Neural cell (in vitro differentiated cells): ENCODE measurements around the gene RASGRP4. TPM values are rescaled to one million over a fixed set of nuclear protein-coding genes. Genes with fewer than 3 reads are reported as not detected.

ENCODE experiments used
- H2AFZ ChIP-seq: fragments of 200-600, 300-800 bp; sonication (generic), shearing (Covaris generic); 2 replicates; pipeline ENCODE4 v1.6.0; 2014; ENCODE audit warnings: low read depth, mild to moderate bottlenecking, antibody characterized with exemption, low read length, moderate library complexity
- H3F3A ChIP-seq: fragments of 200-600 bp; shearing (Covaris generic); 2 replicates; pipeline ENCODE4 v1.6.1; 2016; ENCODE audit warnings: mild to moderate bottlenecking, moderate library complexity, mixed read lengths, antibody characterized with exemption, low read length; ENCODE audit not compliant: insufficient read depth, poor library complexity, severe bottlenecking
- H3K27ac ChIP-seq: fragments of 200-600, 300-800 bp; sonication (generic), shearing (Covaris generic); 2 replicates; pipeline ENCODE4 v1.5.1; 2014; ENCODE audit warnings: mild to moderate bottlenecking, low read length, moderate library complexity
- H3K27me3 ChIP-seq: fragments of 300-800, 200-600 bp; sonication (generic), shearing (Covaris generic); 2 replicates; pipeline ENCODE4 v1.6.0; 2014; ENCODE audit warnings: mild to moderate bottlenecking, low read depth, low read length, moderate library complexity; ENCODE audit not compliant: insufficient read depth
- H3K36me3 ChIP-seq: fragments of 300-800, 200-600 bp; sonication (generic), shearing (Covaris generic); 2 replicates; pipeline ENCODE4 v1.5.1; 2014; ENCODE audit warnings: mild to moderate bottlenecking, antibody characterized with exemption, low read length, moderate library complexity; ENCODE audit not compliant: insufficient read depth
- H3K4me2 ChIP-seq: fragments of 300-800, 200-600 bp; sonication (generic), shearing (Covaris generic); 2 replicates; pipeline ENCODE4 v1.6.0; 2014; ENCODE audit warnings: mild to moderate bottlenecking, low read length
- H3K4me3 ChIP-seq: fragments of 300-800, 200-600 bp; sonication (generic), shearing (Covaris generic); 2 replicates; pipeline ENCODE4 v1.5.1; 2014; ENCODE audit warnings: mild to moderate bottlenecking, low read length, moderate library complexity
- H3K79me2 ChIP-seq: fragments of 200-600 bp; shearing (Covaris generic); replicated peaks from 2 replicates; pipeline ENCODE4 v1.6.0; 2014; ENCODE audit warnings: mild to moderate bottlenecking, low read length, moderate library complexity; ENCODE audit not compliant: insufficient read depth
- H3K9ac ChIP-seq: fragments of 300-800, 200-600 bp; sonication (generic), shearing (Covaris generic); 2 replicates; pipeline ENCODE4 v1.6.1; 2016; ENCODE audit warnings: mild to moderate bottlenecking, low read length, mixed read lengths
- H3K9me2 ChIP-seq: fragments of 200-600 bp; shearing (Covaris generic); 2 replicates; pipeline ENCODE4 v1.6.1; 2016; ENCODE audit warnings: mild to moderate bottlenecking, low read length, mixed read lengths; ENCODE audit not compliant: insufficient read depth
- H3K9me3 ChIP-seq: fragments of 200-600, 300-800 bp; sonication (generic), shearing (Covaris generic); 2 replicates; pipeline ENCODE4 v1.6.1; 2016; ENCODE audit warnings: mild to moderate bottlenecking, mixed run types, low read length, moderate library complexity, mixed read lengths
- H4K20me1 ChIP-seq: fragments of 200-600 bp; shearing (Covaris generic); 2 replicates; pipeline ENCODE4 v1.6.1; 2016; ENCODE audit warnings: mild to moderate bottlenecking, mixed run types; ENCODE audit not compliant: insufficient read depth
- CTCF ChIP-seq: fragments of 450-650 bp; IDR thresholded peaks from 2 replicates; pipeline ENCODE4 v1.5.1; 2014; ENCODE audit warnings: antibody characterized with exemption, mild to moderate bottlenecking, moderate library complexity; ENCODE audit not compliant: poor library complexity, severe bottlenecking
- EP300 ChIP-seq: fragments of 450-650 bp; conservative IDR thresholded peaks from 2 replicates; pipeline ENCODE4 v1.6.1; 2014; ENCODE audit warnings: antibody characterized with exemption, mild to moderate bottlenecking, moderate library complexity; ENCODE audit not compliant: poor library complexity, severe bottlenecking
- EZH2 ChIP-seq: fragments of 200-600, 300-800 bp; shearing (Covaris generic), sonication (generic); IDR thresholded peaks from 2 replicates; pipeline ENCODE4 v1.6.1; 2014; ENCODE audit warnings: antibody characterized with exemption, low read length, borderline replicate concordance, mild to moderate bottlenecking; ENCODE audit not compliant: insufficient read depth, poor library complexity, severe bottlenecking
- MXI1 ChIP-seq: fragments of 450-650 bp; conservative IDR thresholded peaks from 2 replicates; pipeline ENCODE4 v1.6.1; 2014; ENCODE audit warnings: antibody characterized with exemption, mild to moderate bottlenecking; ENCODE audit not compliant: poor library complexity, severe bottlenecking
- POLR2AphosphoS5 ChIP-seq: IDR thresholded peaks from 2 replicates; pipeline ENCODE4 v1.6.1; 2012
- RAD21 ChIP-seq: fragments of 450-650 bp; conservative IDR thresholded peaks from 2 replicates; pipeline ENCODE4 v1.6.1; 2014; ENCODE audit warnings: antibody characterized with exemption, mild to moderate bottlenecking, moderate library complexity
- SMC3 ChIP-seq: fragments of 450-650 bp; conservative IDR thresholded peaks from 2 replicates; pipeline ENCODE4 v1.6.1; 2014; ENCODE audit warnings: antibody characterized with exemption, mild to moderate bottlenecking, moderate library complexity; ENCODE audit not compliant: poor library complexity
- TAF1 ChIP-seq: IDR thresholded peaks from 2 replicates; pipeline ENCODE4 v1.6.1; 2012; ENCODE audit warnings: low read depth
- polyA plus RNA-seq: library from polyadenylated mRNA; depleted of rRNA; stranded (reverse); fragments of >200 nt; gene quantifications from 2 replicates; pipeline ENCODE4 v1.2.3, GENCODE V29; 2014
- TF ChIP-seq, protein P1 (sequence below): IDR thresholded peaks from 2 replicates; pipeline ENCODE4 v1.6.1; 2012; ENCODE audit warnings: borderline replicate concordance

Gene RASGRP4
- polyA plus RNA-seq, 1 donor from 2014 or later: not detected

GRCh38 chr19:38378866-38379265 lies 47.2 kb downstream of the RASGRP4 start:
- Histone ChIP-seq H3F3A (no peaks in the 10 kb centered on the region), H2AFZ (no peak overlapping the region), H3K79me2 (peaks cover 19% of the 10 kb centered on the region), H3K36me3 (no peaks in the 10 kb centered on the region), H3K9me3 (no peaks in the 10 kb centered on the region), H4K20me1 (no peaks in the 10 kb centered on the region), H3K9me2 (no peaks in the 10 kb centered on the region), H3K4me3 (no peak overlapping the region), H3K27ac (no peak overlapping the region), H3K4me2 (no peak overlapping the region), H3K27me3 (no peaks in the 10 kb centered on the region), H3K9ac (no peak overlapping the region)
- TF ChIP-seq EP300 (no peak), SMC3 (no peak), CTCF (no peak), MXI1 (no peak), POLR2AphosphoS5 (no peak), RAD21 (no peak), TAF1 (no peak), EZH2 (no peak)
- TF ChIP-seq, protein P1, sequence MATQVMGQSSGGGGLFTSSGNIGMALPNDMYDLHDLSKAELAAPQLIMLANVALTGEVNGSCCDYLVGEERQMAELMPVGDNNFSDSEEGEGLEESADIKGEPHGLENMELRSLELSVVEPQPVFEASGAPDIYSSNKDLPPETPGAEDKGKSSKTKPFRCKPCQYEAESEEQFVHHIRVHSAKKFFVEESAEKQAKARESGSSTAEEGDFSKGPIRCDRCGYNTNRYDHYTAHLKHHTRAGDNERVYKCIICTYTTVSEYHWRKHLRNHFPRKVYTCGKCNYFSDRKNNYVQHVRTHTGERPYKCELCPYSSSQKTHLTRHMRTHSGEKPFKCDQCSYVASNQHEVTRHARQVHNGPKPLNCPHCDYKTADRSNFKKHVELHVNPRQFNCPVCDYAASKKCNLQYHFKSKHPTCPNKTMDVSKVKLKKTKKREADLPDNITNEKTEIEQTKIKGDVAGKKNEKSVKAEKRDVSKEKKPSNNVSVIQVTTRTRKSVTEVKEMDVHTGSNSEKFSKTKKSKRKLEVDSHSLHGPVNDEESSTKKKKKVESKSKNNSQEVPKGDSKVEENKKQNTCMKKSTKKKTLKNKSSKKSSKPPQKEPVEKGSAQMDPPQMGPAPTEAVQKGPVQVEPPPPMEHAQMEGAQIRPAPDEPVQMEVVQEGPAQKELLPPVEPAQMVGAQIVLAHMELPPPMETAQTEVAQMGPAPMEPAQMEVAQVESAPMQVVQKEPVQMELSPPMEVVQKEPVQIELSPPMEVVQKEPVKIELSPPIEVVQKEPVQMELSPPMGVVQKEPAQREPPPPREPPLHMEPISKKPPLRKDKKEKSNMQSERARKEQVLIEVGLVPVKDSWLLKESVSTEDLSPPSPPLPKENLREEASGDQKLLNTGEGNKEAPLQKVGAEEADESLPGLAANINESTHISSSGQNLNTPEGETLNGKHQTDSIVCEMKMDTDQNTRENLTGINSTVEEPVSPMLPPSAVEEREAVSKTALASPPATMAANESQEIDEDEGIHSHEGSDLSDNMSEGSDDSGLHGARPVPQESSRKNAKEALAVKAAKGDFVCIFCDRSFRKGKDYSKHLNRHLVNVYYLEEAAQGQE: no peak

DNA sequence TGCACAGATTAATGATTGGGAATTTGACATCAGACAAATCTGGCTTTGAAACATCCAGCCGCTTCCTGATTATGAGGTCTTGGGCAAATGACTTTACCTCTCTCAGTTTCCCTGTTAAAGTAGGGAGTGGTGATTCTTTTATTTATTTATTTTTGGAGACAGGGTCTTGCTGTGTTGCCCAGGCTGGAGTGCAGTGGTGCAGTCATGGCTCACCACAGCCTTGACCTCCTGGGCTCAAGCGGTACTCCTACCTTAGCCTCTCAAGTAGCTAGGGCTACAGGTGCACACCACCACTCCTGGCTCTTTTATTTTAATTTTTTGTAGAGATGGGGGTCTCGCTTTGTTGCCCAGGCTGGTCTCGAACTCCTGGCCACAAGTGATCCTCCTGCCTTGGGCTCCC lies 49.0 kb downstream of the RASGRP4 start:
- Histone ChIP-seq H3K36me3 (no peaks in the 10 kb centered on the region), H3K9me3 (no peaks in the 10 kb centered on the region), H3K27me3 (no peaks in the 10 kb centered on the region), H2AFZ (no peak overlapping the region), H3F3A (no peaks in the 10 kb centered on the region), H3K9me2 (no peaks in the 10 kb centered on the region), H3K4me3 (no peak overlapping the region), H3K4me2 (no peak overlapping the region), H3K79me2 (peaks cover 19% of the 10 kb centered on the region), H3K9ac (no peak overlapping the region), H3K27ac (no peak overlapping the region), H4K20me1 (no peaks in the 10 kb centered on the region)
- no peak for TF ChIP-seq TAF1
- TF ChIP-seq RAD21: no peak
- no peak for TF ChIP-seq POLR2AphosphoS5
- TF ChIP-seq EZH2: no peak
- no peak for TF ChIP-seq EP300
- TF ChIP-seq SMC3: no peak
- TF ChIP-seq MXI1: no peak
- TF ChIP-seq, protein P1: no peak
- no peak for TF ChIP-seq CTCF
